Right cardiac atrium (tissue), 5 donors: Measurements from ENCODE around the gene NUP153. TPM values are rescaled to one million over a fixed set of nuclear protein-coding genes. Genes with fewer than 3 reads are reported as not detected.

ENCODE experiments used
- ATAC-seq, 2 donors: fragments of 200-7000 bp; cut with Tn5 transposase; one replicate each; pipeline versions ENCODE4 v1.8.0 to v1.9.1; 2020; ENCODE audit warnings: moderate library complexity in 2 of 2, mild to moderate bottlenecking in 1 of 2
- DNase-seq, 3 donors: peaks; one replicate each; pipeline ENCODE4 v3.0.0-alpha.2; 2020
- H3K27ac ChIP-seq: one replicate; pipeline ENCODE4 v1.5.1; 2013; ENCODE audit warnings: mild to moderate bottlenecking, low read length, control low read depth, moderate library complexity
- H3K27me3 ChIP-seq: one replicate; pipeline ENCODE4 v1.6.1; 2013; ENCODE audit not compliant: control insufficient read depth, insufficient read depth
- H3K4me1 ChIP-seq: one replicate; pipeline ENCODE4 v1.6.1; 2013; ENCODE audit warnings: low read length; ENCODE audit not compliant: control insufficient read depth, insufficient read depth
- H3K4me3 ChIP-seq: one replicate; pipeline ENCODE4 v1.5.1; 2013; ENCODE audit warnings: low read length, control low read depth
- H3K9me3 ChIP-seq: one replicate; pipeline ENCODE4 v1.6.1; 2013; ENCODE audit warnings: low read length; ENCODE audit not compliant: control insufficient read depth
- WGBS: extraction: QIAGEN DNeasy Blood & Tissue Kit; methylation state at CpG from one replicate; pipeline ENCODE4 v1.1.7; 2013; 5-methylcytosine and 5-hydroxymethylcytosine counted together
- intact Hi-C, 4 donors: fragments of 100-400 bp; cut with DNase I; formaldehyde crosslinking; loops; one replicate each; pipeline versions ENCODE4 v1.11.0 to v1.14.0; 2022 to 2023
- polyA plus RNA-seq: library from polyadenylated mRNA; stranded (reverse); fragments of 200-250 nt; gene quantifications from one replicate; pipeline ENCODE4 v1.2.3, GENCODE V29; 2013
- total RNA-seq, 4 donors: library from RNA; stranded (reverse); fragmentation: NEBNext Ultra II Directional; extraction: Animal tissue kit (Norgen Biotek cat#: 25700); gene quantifications; one replicate each; pipeline ENCODE4 v1.2.1, GENCODE V29; 2021
- donor health status: healthy with polysubstance abuse.
- donor health status: DM: no; HTN: yes; CAD: no.
- donor health status: DM: no; HTN: no; CAD: no.
- donor health status: DM: no; HTN: yes; CAD: no; lungs with severe emphysema.
- donor health status: DM: yes; HTN: yes; CAD: no.

NUP153 gene
- total and polyA plus RNA-seq, 5 donors: 7.5 to 27.2 (median 24.7) TPM

GRCh38 chr6:17730078-17730704 lies 23.5 kb upstream of the NUP153 start:
- Histone ChIP-seq H3K27me3 (no peaks in the 10 kb centered on the region), H3K4me1 (no peaks in the 10 kb centered on the region), H3K27ac (no peak overlapping the region), H3K4me3 (no peak overlapping the region), H3K9me3 (no peaks in the 10 kb centered on the region)
- intact Hi-C loops: no loop called here
- ATAC-seq: no peak
- 79% methylated on average over 6 of the region's 6 CpGs for WGBS
- DNase-seq: no peak

GRCh38 chr6:17729223-17730077 lies 22.7 kb upstream of the NUP153 start:
- Histone ChIP-seq H3K4me3 (no peak overlapping the region), H3K9me3 (no peaks in the 10 kb centered on the region), H3K27ac (no peak overlapping the region), H3K27me3 (no peaks in the 10 kb centered on the region), H3K4me1 (no peaks in the 10 kb centered on the region)
- WGBS: 91% methylated on average over 12 of the region's 12 CpGs
- no peak for ATAC-seq
- no peak for DNase-seq
- intact Hi-C loops: no loop called here

GRCh38 chr6:17728551-17729222 lies 22.0 kb upstream of the NUP153 start:
- intact Hi-C loops: no loop called here
- WGBS: 98% methylated on average over 49 of the region's 49 CpGs
- H3K4me3 ChIP-seq: no peak overlapping the region
- DNase-seq (no peak), ATAC-seq (no peak)
- no peak overlapping the region for H3K27ac ChIP-seq
- H3K4me1 ChIP-seq: no peaks in the 10 kb centered on the region
- H3K9me3 ChIP-seq: no peaks in the 10 kb centered on the region
- no peaks in the 10 kb centered on the region for H3K27me3 ChIP-seq

GRCh38 chr6:17725083-17725482 lies 18.4 kb upstream of the NUP153 start:
- no peaks in the 10 kb centered on the region for H3K9me3 ChIP-seq
- H3K4me3 ChIP-seq: no peak overlapping the region
- H3K27ac ChIP-seq: no peak overlapping the region
- 20% methylated on average over 6 of the region's 6 CpGs for WGBS
- no peaks in the 10 kb centered on the region for H3K4me1 ChIP-seq
- H3K27me3 ChIP-seq: no peaks in the 10 kb centered on the region
- peak; percentile 60 to 88 (median 86) for DNase-seq
- peak; percentile 92 to 94 for ATAC-seq
- intact Hi-C loops: no loop called here

- WGBS: 93% methylated on average over 3 of the region's 3 CpGs
- H3K27me3 ChIP-seq: no peaks in the 10 kb centered on the region
- intact Hi-C loops: no loop called here
- H3K9me3 ChIP-seq: no peaks in the 10 kb centered on the region
- H3K4me3 ChIP-seq: no peak overlapping the region
- DNase-seq (no peak), ATAC-seq (no peak)
- no peaks in the 10 kb centered on the region for H3K4me1 ChIP-seq
- H3K27ac ChIP-seq: no peak overlapping the region
Observed at GRCh38 chr6:17724341-17724740, 17.6 kb upstream of the NUP153 start.

GRCh38 chr6:17721671-17722070 lies 14.9 kb upstream of the NUP153 start:
- Histone ChIP-seq H3K27ac (no peak overlapping the region), H3K9me3 (no peaks in the 10 kb centered on the region), H3K4me1 (no peaks in the 10 kb centered on the region), H3K27me3 (no peaks in the 10 kb centered on the region), H3K4me3 (no peak overlapping the region)
- 61% methylated on average over 3 of the region's 3 CpGs for WGBS
- no peak for ATAC-seq
- DNase-seq: no peak
- intact Hi-C loops: no loop called here

- no peak for DNase-seq
Observed at GRCh38 chr6:17719323-17720041, 12.8 kb upstream of the NUP153 start.

GRCh38 chr6:17716221-17716620 lies 9.5 kb upstream of the NUP153 start:
- Histone ChIP-seq H3K9me3 (no peaks in the 10 kb centered on the region), H3K4me3 (no peak overlapping the region), H3K27ac (no peak overlapping the region), H3K4me1 (no peaks in the 10 kb centered on the region), H3K27me3 (no peaks in the 10 kb centered on the region)
- no peak for ATAC-seq
- 51% methylated on average over 2 of the region's 2 CpGs for WGBS
- DNase-seq: no peak
- intact Hi-C loops: no loop called here

More at GRCh38 chr6:17719323-17720041, 12.8 kb upstream of the NUP153 start:
- no peaks in the 10 kb centered on the region for H3K27me3 ChIP-seq
- intact Hi-C loops: no loop called here
- WGBS: 50% methylated on average over 3 of the region's 3 CpGs
- no peak overlapping the region for H3K27ac ChIP-seq
- H3K4me3 ChIP-seq: no peak overlapping the region
- ATAC-seq: no peak
- no peaks in the 10 kb centered on the region for H3K9me3 ChIP-seq
- H3K4me1 ChIP-seq: no peaks in the 10 kb centered on the region

- intact Hi-C loops: no loop called here
- no peak for ATAC-seq
Observed at GRCh38 chr6:17714879-17715851, 8.4 kb upstream of the NUP153 start.

GRCh38 chr6:17714177-17714576 lies 7.5 kb upstream of the NUP153 start:
- ATAC-seq (no peak), DNase-seq (no peak)
- H3K27me3 ChIP-seq: no peaks in the 10 kb centered on the region
- intact Hi-C loops: no loop called here
- H3K4me1 ChIP-seq: no peaks in the 10 kb centered on the region
- no peak overlapping the region for H3K27ac ChIP-seq
- no peak overlapping the region for H3K4me3 ChIP-seq
- H3K9me3 ChIP-seq: no peaks in the 10 kb centered on the region

More at GRCh38 chr6:17714879-17715851, 8.4 kb upstream of the NUP153 start:
- Histone ChIP-seq H3K27me3 (no peaks in the 10 kb centered on the region), H3K27ac (no peak overlapping the region), H3K4me1 (no peaks in the 10 kb centered on the region), H3K9me3 (no peaks in the 10 kb centered on the region), H3K4me3 (no peak overlapping the region)
- 67% methylated on average over 10 of the region's 10 CpGs for WGBS
- no peak for DNase-seq
